Tibial artery (tissue), 4 donors: ENCODE results near the gene PRSS23.

ENCODE experiments used
- DNase-seq, 2 donors: peaks; one replicate each; pipeline ENCODE4 v3.0.0-alpha.2; 2019
- H3K27ac ChIP-seq, 2 donors: fragments of 200-600 bp; sonication (generic) in 1 of 2; 1 replicate in 1 of 2; 2 replicates in 1 of 2; pipeline ENCODE4 v1.5.1; 2018 to 2019; ENCODE audit warnings: mild to moderate bottlenecking in 1 of 2
- H3K27me3 ChIP-seq, 2 donors: fragments of 200-600 bp; sonication (generic) in 1 of 2; one replicate each; pipeline versions ENCODE4 v1.5.1 to v1.6.0; 2016 to 2019
- H3K36me3 ChIP-seq, 3 donors: fragments of 200-600 bp; sonication (generic) in 2 of 3; one replicate each; pipeline ENCODE4 v1.5.1; 2016 to 2019; ENCODE audit warnings: mild to moderate bottlenecking in 2 of 3
- H3K4me1 ChIP-seq, 4 donors: fragments of 200-600 bp; sonication (generic) in 2 of 4; 1 replicate in 3 of 4; 2 replicates in 1 of 4; pipeline ENCODE4 v1.5.1; 2016 to 2019
- H3K4me3 ChIP-seq, 2 donors: fragments of 200-600 bp; sonication (generic) in 1 of 2; 1 replicate in 1 of 2; 2 replicates in 1 of 2; pipeline ENCODE4 v1.5.1; 2018 to 2019; ENCODE audit warnings: mild to moderate bottlenecking in 2 of 2
- H3K9me3 ChIP-seq, 3 donors: fragments of 200-600 bp; sonication (generic) in 1 of 3; one replicate each; pipeline ENCODE4 v1.5.1; 2016 to 2019
- CTCF ChIP-seq, 2 experiments: fragments of 200-600 bp in 1 of 2; fragments of 450-650 bp in 1 of 2; IDR thresholded peaks; one replicate each; pipeline ENCODE4 v1.5.1; 2017 to 2019; ENCODE audit warnings: antibody characterized with exemption in 2 of 2, mild to moderate bottlenecking in 1 of 2, moderate library complexity in 1 of 2
- intact Hi-C: fragments of 100-400 bp; cut with DNase I; formaldehyde crosslinking; loops from one replicate; pipeline ENCODE4 v1.15.0; 2023; ENCODE audit warnings: low total_unique reads

The PRSS23 gene

GRCh38 chr11:86795949-86796348 is 4.4 kb upstream of the PRSS23 start:
- Histone ChIP-seq H3K4me3 (no peak overlapping the region), H3K27ac (no peak overlapping the region), H3K9me3 (no peaks in the 10 kb centered on the region), H3K27me3 (no peaks in the 10 kb centered on the region), H3K4me1 (peaks cover 0 to 14% (median 6%) of the 10 kb centered on the region in 4 donors), H3K36me3 (no peaks in the 10 kb centered on the region)
- TF ChIP-seq CTCF (IDR thresholded peaks at IDR 0.05) = no peak
- intact Hi-C loops = loop anchor here (5.0 kb wide), 1 partner anchor 54 kb away; no protein-coding TSS in a partner anchor
- DNase-seq = no peak

GRCh38 chr11:86797133-86797532 is 3.2 kb upstream of the PRSS23 start:
- TF ChIP-seq CTCF (IDR thresholded peaks at IDR 0.05) = no peak
- no peak for DNase-seq
- intact Hi-C loops = loop anchor here (5.0 kb wide), 1 partner anchor 55 kb away; no protein-coding TSS in a partner anchor

DNA sequence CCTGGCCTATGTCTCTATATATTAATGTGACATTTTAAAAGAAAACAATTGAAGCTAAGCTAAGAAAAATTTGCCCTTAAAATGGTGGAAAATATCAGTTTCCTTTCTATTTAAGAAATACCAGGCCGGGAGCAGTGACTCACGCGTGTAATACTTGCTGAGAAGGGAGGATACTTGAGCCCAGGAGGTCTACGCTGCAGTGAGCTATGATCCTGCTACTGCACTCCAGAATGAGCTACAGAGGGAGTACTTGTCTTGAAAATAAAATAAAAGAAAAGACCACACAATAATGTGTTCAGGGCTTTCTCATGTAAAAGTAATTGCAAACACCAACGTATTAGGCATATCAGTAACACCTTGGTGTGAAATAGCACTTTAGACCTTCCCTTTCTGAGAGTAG is 1.4 kb upstream of the PRSS23 start:
- intact Hi-C loops = loop anchor here (5.0 kb wide), 1 partner anchor 57 kb away; no protein-coding TSS in a partner anchor
- TF ChIP-seq CTCF (IDR thresholded peaks at IDR 0.05) = no peak
- DNase-seq = no peak
- Histone ChIP-seq H3K27ac (peak overlapping the region; percentile 87 to 92), H3K9me3 (no peaks in the 10 kb centered on the region), H3K4me3 (no peak overlapping the region), H3K36me3 (no peaks in the 10 kb centered on the region), H3K4me1 (peaks cover 0 to 29% (median 16%) of the 10 kb centered on the region in 4 donors), H3K27me3 (no peaks in the 10 kb centered on the region)

More at GRCh38 chr11:86797133-86797532, 3.2 kb upstream of the PRSS23 start:
- H3K36me3 ChIP-seq = no peaks in the 10 kb centered on the region
- no peak overlapping the region for H3K27ac ChIP-seq
- no peaks in the 10 kb centered on the region for H3K9me3 ChIP-seq
- H3K4me3 ChIP-seq = no peak overlapping the region
- H3K4me1 ChIP-seq = peaks cover 0 to 18% (median 8%) of the 10 kb centered on the region in 4 donors
- H3K27me3 ChIP-seq = no peaks in the 10 kb centered on the region

- TF ChIP-seq CTCF (IDR thresholded peaks at IDR 0.05) = no peak
- peaks cover 0 to 36% (median 16%) of the 10 kb centered on the region in 4 donors for H3K4me1 ChIP-seq
- H3K9me3 ChIP-seq = no peaks in the 10 kb centered on the region
- peak overlapping the region; percentile 91 to 94 for H3K4me3 ChIP-seq
- DNase-seq = peak in 1 of 2 donors; percentile 70
- H3K27ac ChIP-seq = peak overlapping the region; percentile 87 to 92
- no peaks in the 10 kb centered on the region for H3K36me3 ChIP-seq
- H3K27me3 ChIP-seq = no peaks in the 10 kb centered on the region
- intact Hi-C loops = loop anchor here (5.0 kb wide), 3 partner anchors 57 to 342 kb away; no protein-coding TSS in a partner anchor
Measured at GRCh38 chr11:86799680-86800075, 664 bp upstream of the PRSS23 start.

DNA sequence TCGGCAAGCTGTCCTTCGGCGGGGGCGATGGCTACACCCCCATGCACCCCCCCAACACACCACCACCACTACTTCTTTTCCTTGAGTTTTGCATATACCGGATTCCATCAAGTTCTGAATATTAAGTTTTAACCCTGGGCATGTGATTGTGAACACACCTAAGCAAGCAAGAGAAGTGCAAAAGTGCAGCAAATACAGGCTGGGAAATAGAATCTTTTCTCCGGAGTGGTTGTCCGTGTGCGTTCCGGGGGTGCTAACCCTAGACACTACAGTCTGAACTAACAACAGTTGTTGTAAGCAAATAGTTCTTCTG is 574 bp downstream of the PRSS23 start:
- Histone ChIP-seq H3K9me3 (no peaks in the 10 kb centered on the region), H3K4me1 (peaks cover 0 to 48% (median 28%) of the 10 kb centered on the region in 4 donors), H3K27me3 (no peaks in the 10 kb centered on the region), H3K4me3 (peak overlapping the region; percentile 91 to 94), H3K27ac (peak overlapping the region; percentile 87 to 92), H3K36me3 (no peaks in the 10 kb centered on the region)
- TF ChIP-seq CTCF (IDR thresholded peaks at IDR 0.05) = no peak
- no peak for DNase-seq
- intact Hi-C loops = loop anchor here (5.0 kb wide), 2 partner anchors 174 to 344 kb away; no protein-coding TSS in a partner anchor
